Spleen (tissue), 7 donors: ENCODE results near the gene GRK3.

Experiments used
- POLR2A ChIP-seq, 3 donors: fragments of 450-650 bp; IDR thresholded peaks; one replicate each; pipeline ENCODE4 v1.5.1; 2017; ENCODE audit warnings: antibody characterized with exemption in 3 of 3, mild to moderate bottlenecking in 1 of 3
- POLR2AphosphoS5 ChIP-seq, 3 donors: sonication (generic); formaldehyde crosslinking; IDR thresholded peaks; one replicate each; pipeline ENCODE4 v1.5.1; 2017; ENCODE audit warnings: antibody characterized with exemption in 3 of 3
- TF ChIP-seq, protein P1 (sequence below), 11 experiments: fragments of 200-600 bp in 7 of 11; fragments of 450-650 bp in 4 of 11; sonication (generic) in 4 of 11; IDR thresholded peaks in 8 of 11; conservative IDR thresholded peaks in 3 of 11; 1 replicate in 7 of 11; 2 replicates in 4 of 11; pipeline versions ENCODE4 v1.4.0 to v1.8.0; 2016 to 2021; ENCODE audit warnings: antibody characterized with exemption in 11 of 11, inconsistent platforms in 4 of 11, mild to moderate bottlenecking in 1 of 11
- donor health status: DM: no; HTN: no; CAD: no; lungs with moderate emphysema.
- donor health status: DM: no; HTN: no; CAD: no.
- donor health status: DM: no; HTN: no; CAD: no.

DNA sequence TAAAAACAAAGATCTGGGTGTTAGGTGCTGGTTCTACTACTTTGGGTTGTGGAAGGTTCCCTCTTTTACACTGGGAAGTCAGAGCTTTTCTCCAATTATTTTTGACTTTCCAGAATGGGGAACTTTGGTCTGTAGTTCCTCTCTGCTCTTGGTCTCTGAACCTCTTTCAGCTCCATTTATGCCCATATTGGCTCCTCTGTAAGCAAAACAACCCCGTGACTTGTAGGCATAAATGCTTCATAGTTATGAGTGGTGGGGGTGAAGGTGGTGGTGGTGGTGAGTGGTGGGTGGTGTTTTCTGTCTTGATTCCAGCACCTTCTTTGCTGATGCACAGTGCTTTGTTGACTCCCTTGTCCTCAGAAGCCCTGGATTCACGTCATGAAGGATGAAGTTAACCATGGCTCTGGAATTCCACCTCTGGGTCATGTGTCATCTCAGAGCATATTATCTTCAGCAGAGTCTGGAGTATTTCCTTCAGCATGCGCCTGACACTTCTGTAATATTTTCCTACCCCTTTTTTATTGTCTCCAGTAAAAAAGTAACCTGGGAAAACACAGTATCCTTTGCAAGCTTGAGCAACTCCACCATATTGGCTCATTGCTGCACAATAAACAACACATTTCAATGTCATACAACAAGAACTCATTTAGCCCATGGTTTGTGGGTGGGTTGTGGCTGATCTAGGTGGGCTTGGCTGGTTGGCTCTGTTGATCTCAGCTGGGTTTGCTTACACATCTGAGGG is 24.1 kb upstream of the GRK3 start:
- TF ChIP-seq, protein P1, sequence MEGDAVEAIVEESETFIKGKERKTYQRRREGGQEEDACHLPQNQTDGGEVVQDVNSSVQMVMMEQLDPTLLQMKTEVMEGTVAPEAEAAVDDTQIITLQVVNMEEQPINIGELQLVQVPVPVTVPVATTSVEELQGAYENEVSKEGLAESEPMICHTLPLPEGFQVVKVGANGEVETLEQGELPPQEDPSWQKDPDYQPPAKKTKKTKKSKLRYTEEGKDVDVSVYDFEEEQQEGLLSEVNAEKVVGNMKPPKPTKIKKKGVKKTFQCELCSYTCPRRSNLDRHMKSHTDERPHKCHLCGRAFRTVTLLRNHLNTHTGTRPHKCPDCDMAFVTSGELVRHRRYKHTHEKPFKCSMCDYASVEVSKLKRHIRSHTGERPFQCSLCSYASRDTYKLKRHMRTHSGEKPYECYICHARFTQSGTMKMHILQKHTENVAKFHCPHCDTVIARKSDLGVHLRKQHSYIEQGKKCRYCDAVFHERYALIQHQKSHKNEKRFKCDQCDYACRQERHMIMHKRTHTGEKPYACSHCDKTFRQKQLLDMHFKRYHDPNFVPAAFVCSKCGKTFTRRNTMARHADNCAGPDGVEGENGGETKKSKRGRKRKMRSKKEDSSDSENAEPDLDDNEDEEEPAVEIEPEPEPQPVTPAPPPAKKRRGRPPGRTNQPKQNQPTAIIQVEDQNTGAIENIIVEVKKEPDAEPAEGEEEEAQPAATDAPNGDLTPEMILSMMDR (IDR thresholded peaks at IDR 0.05 in 8 of 11, conservative IDR thresholded peaks at IDR 0.05 in 3 of 11) = no peak
- TF ChIP-seq POLR2A (IDR thresholded peaks at IDR 0.05) (no peak), POLR2AphosphoS5 (IDR thresholded peaks at IDR 0.05) (no peak)
